Endothelial cell (in vitro differentiated cells): ENCODE measurements around the gene CRACDL. TPM values are rescaled to one million over a fixed set of nuclear protein-coding genes. Genes with fewer than 3 reads are reported as not detected.

ENCODE experiments used
- DNase-seq: peaks from one replicate; pipeline ENCODE4 v3.0.0; 2021; ENCODE audit warnings: low spot score
- H3K27ac Mint-ChIP-seq: one replicate; pipeline ENCODE4 v1.8.0; 2021; ENCODE audit warnings: mixed read lengths, inconsistent platforms; ENCODE audit not compliant: unreplicated experiment
- H3K27me3 Mint-ChIP-seq: one replicate; pipeline ENCODE4 v1.8.0; 2021; ENCODE audit warnings: mild to moderate bottlenecking, moderate library complexity, mixed read lengths, inconsistent platforms; ENCODE audit not compliant: unreplicated experiment
- H3K36me3 Mint-ChIP-seq: one replicate; pipeline ENCODE4 v1.8.0; 2021; ENCODE audit warnings: mild to moderate bottlenecking, low read depth, mixed read lengths, inconsistent platforms; ENCODE audit not compliant: unreplicated experiment
- H3K4me1 Mint-ChIP-seq: one replicate; pipeline ENCODE4 v1.8.0; 2021; ENCODE audit warnings: mild to moderate bottlenecking, mixed read lengths, inconsistent platforms; ENCODE audit not compliant: unreplicated experiment
- H3K4me3 Mint-ChIP-seq: one replicate; pipeline ENCODE4 v1.8.0; 2021; ENCODE audit warnings: mild to moderate bottlenecking, mixed read lengths, inconsistent platforms; ENCODE audit not compliant: unreplicated experiment
- H3K9me3 Mint-ChIP-seq: one replicate; pipeline ENCODE4 v1.8.0; 2021; ENCODE audit warnings: mixed read lengths, inconsistent platforms; ENCODE audit not compliant: unreplicated experiment
- total RNA-seq: library from RNA; stranded (reverse); fragmentation: NEBNext Ultra II Directional; extraction: Animal tissue kit (Norgen Biotek cat#: 25700); gene quantifications from one replicate; pipeline ENCODE4 v1.2.1, GENCODE V29; 2021; ENCODE audit not compliant: unreplicated experiment
- TF ChIP-seq, protein P1 (sequence below): fragments of 200-600 bp; sonication (generic); IDR thresholded peaks from one replicate; pipeline ENCODE4 v1.5.0; 2021; ENCODE audit warnings: antibody characterized with exemption; ENCODE audit not compliant: unreplicated experiment

CRACDL gene
- total RNA-seq, 1 donor from 2014 or later = 3.3 TPM

DNA sequence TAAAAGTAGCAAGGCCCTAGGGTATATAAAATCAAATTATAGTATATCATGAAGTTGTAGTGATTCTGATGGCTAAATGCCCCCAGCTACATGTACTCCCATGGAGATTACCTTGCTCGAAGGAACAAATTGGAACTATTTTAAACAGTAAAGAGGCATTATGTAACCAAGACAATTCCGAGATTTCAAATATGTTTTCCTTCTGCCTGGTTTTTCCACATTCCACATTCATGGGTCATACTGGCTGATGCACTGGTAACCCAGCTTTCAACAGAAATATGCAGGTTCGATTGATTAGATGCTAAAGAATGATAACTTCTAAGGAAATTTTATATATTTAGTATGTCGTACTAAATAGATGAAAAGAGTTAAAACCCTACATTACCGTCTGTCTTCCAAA lies 142.8 kb downstream of the CRACDL start:
- no peak overlapping the region for H3K4me3 Mint-ChIP-seq
- no peaks in the 10 kb centered on the region for H3K36me3 Mint-ChIP-seq
- H3K27me3 Mint-ChIP-seq = no peaks in the 10 kb centered on the region
- no peaks in the 10 kb centered on the region for H3K9me3 Mint-ChIP-seq
- TF ChIP-seq, protein P1, sequence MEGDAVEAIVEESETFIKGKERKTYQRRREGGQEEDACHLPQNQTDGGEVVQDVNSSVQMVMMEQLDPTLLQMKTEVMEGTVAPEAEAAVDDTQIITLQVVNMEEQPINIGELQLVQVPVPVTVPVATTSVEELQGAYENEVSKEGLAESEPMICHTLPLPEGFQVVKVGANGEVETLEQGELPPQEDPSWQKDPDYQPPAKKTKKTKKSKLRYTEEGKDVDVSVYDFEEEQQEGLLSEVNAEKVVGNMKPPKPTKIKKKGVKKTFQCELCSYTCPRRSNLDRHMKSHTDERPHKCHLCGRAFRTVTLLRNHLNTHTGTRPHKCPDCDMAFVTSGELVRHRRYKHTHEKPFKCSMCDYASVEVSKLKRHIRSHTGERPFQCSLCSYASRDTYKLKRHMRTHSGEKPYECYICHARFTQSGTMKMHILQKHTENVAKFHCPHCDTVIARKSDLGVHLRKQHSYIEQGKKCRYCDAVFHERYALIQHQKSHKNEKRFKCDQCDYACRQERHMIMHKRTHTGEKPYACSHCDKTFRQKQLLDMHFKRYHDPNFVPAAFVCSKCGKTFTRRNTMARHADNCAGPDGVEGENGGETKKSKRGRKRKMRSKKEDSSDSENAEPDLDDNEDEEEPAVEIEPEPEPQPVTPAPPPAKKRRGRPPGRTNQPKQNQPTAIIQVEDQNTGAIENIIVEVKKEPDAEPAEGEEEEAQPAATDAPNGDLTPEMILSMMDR = no peak
- no peak for DNase-seq
- no peak overlapping the region for H3K27ac Mint-ChIP-seq
- peaks cover 4% of the 10 kb centered on the region for H3K4me1 Mint-ChIP-seq

GRCh38 chr2:98790221-98790620 lies 145.8 kb downstream of the CRACDL start:
- TF ChIP-seq, protein P1 = no peak
- Mint-ChIP-seq H3K36me3 (no peaks in the 10 kb centered on the region), H3K27me3 (no peaks in the 10 kb centered on the region), H3K9me3 (no peaks in the 10 kb centered on the region), H3K4me1 (peaks cover 6% of the 10 kb centered on the region), H3K4me3 (no peak overlapping the region), H3K27ac (no peak overlapping the region)
- no peak for DNase-seq

GRCh38 chr2:98787700-98788099 lies 148.3 kb downstream of the CRACDL start:
- no peak overlapping the region for H3K27ac Mint-ChIP-seq

DNA sequence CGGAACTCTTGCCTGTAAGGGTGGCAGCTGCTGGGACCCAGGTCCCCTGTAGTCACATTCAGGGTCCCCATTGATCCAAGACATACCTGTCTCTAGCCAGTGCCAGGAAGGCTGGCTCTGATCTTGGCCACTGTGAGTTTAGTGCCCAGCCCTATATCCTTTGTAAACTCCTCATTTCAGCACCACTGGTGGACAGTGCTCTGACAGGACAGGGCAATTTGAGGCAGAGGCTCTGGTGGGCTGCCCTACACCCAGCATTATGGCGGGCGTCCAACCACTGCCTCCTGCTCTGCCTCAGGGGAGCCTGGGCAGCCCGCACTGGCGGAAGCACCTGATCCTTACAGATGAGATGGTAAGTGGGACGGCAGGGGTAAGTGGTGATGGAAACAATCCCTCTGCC lies 149.8 kb downstream of the CRACDL start:
- TF ChIP-seq, protein P1 = no peak
- Mint-ChIP-seq H3K4me3 (no peak overlapping the region), H3K4me1 (peaks cover 2% of the 10 kb centered on the region), H3K9me3 (no peaks in the 10 kb centered on the region), H3K36me3 (peaks cover 6% of the 10 kb centered on the region), H3K27ac (no peak overlapping the region), H3K27me3 (no peaks in the 10 kb centered on the region)
- DNase-seq = no peak

More at GRCh38 chr2:98787700-98788099, 148.3 kb downstream of the CRACDL start:
- peaks cover 2% of the 10 kb centered on the region for H3K4me1 Mint-ChIP-seq
- no peaks in the 10 kb centered on the region for H3K9me3 Mint-ChIP-seq
- DNase-seq = no peak
- no peak overlapping the region for H3K4me3 Mint-ChIP-seq
- H3K36me3 Mint-ChIP-seq = no peaks in the 10 kb centered on the region
- TF ChIP-seq, protein P1 = no peak
- no peaks in the 10 kb centered on the region for H3K27me3 Mint-ChIP-seq

- TF ChIP-seq, protein P1 = no peak
- no peak for DNase-seq
- Mint-ChIP-seq H3K36me3 (peaks cover 6% of the 10 kb centered on the region), H3K27me3 (no peaks in the 10 kb centered on the region), H3K4me3 (no peak overlapping the region), H3K27ac (no peak overlapping the region), H3K9me3 (no peaks in the 10 kb centered on the region), H3K4me1 (peaks cover 2% of the 10 kb centered on the region)
These were observed 153.5 kb downstream of the CRACDL start for GRCh38 chr2:98782570-98782969.
